ENCODE results near the gene SGK1. TPM values are rescaled to one million over a fixed set of nuclear protein-coding genes. Genes with fewer than 3 reads are reported as not detected.

The SGK1 gene
- total RNA-seq, 2 experiments from 2014 or later = 39.7 to 41.0 TPM

- peak overlapping the region; percentile 85 for H3K27ac Mint-ChIP-seq
- intact Hi-C loops (cut with micrococcal nuclease) = loop anchor here (5.0 to 10.0 kb wide), 2 partner anchors 346 to 1008 kb away; partner anchors contain the start of gene MYB
- peak overlapping the region; percentile 98 for H3K4me3 Mint-ChIP-seq
- no peak for DNase-seq
- peaks cover 46% of the 10 kb centered on the region for H3K4me1 Mint-ChIP-seq (ENCODE audit: low read depth)
- CTCF ChIA-PET = interaction anchor here (5.3 kb wide), 1 partner anchor 464 kb away, joined by 63 read pairs; no protein-coding TSS in a partner anchor
- no peaks in the 10 kb centered on the region for H3K27me3 Mint-ChIP-seq
- peaks cover 33% of the 10 kb centered on the region for H3K36me3 Mint-ChIP-seq
- POLR2A ChIA-PET = interaction anchor here (0.7 to 1.3 kb wide), 3 partner anchors 205 to 462 kb away, joined by 3 read pairs; no protein-coding TSS in a partner anchor
- no peaks in the 10 kb centered on the region for H3K9me3 Mint-ChIP-seq
Measured at GRCh38 chr6:134176264-134176975, 141.5 kb downstream of the SGK1 start.

- Mint-ChIP-seq H3K27ac (peak overlapping the region; percentile 85), H3K4me1 (ENCODE audit: low read depth) (peaks cover 53% of the 10 kb centered on the region), H3K9me3 (no peaks in the 10 kb centered on the region), H3K27me3 (no peaks in the 10 kb centered on the region), H3K36me3 (peaks cover 40% of the 10 kb centered on the region), H3K4me3 (peak overlapping the region; percentile 98)
- POLR2A ChIA-PET = interaction anchor here (1.1 to 1.3 kb wide), 2 partner anchors 206 to 463 kb away, joined by 3 read pairs; no protein-coding TSS in a partner anchor
- peak; percentile 68 for DNase-seq
- intact Hi-C loops (cut with micrococcal nuclease) = loop anchor here (2.0 to 10.0 kb wide), 5 partner anchors 141 to 1009 kb away; partner anchors contain the start of gene MYB
- CTCF ChIA-PET = interaction anchor here (5.3 kb wide), 1 partner anchor 465 kb away, joined by 63 read pairs; no protein-coding TSS in a partner anchor
Measured at GRCh38 chr6:134175532-134176263, 142.2 kb downstream of the SGK1 start.

- CTCF ChIA-PET = interaction anchor here (1.4 to 1.8 kb wide), 7 partner anchors 51 to 765 kb away, joined by 3 to 78 read pairs (median 8); no protein-coding TSS in a partner anchor
- Mint-ChIP-seq H3K9me3 (no peaks in the 10 kb centered on the region), H3K27me3 (no peaks in the 10 kb centered on the region), H3K27ac (peak overlapping the region; percentile 94), H3K4me3 (peak overlapping the region; percentile 98), H3K4me1 (ENCODE audit: low read depth) (peaks cover 61% of the 10 kb centered on the region), H3K36me3 (peaks cover 46% of the 10 kb centered on the region)
- intact Hi-C loops (cut with micrococcal nuclease) = loop anchor here (1.0 to 10.0 kb wide), 15 partner anchors 72 to 1262 kb away; partner anchors contain the start of genes MYB and TBPL1
- POLR2A ChIA-PET = interaction anchor here (0.5 to 1.5 kb wide), 7 partner anchors 75 to 766 kb away, joined by 3 to 7 read pairs (median 4); no protein-coding TSS in a partner anchor
- DNase-seq = peak; percentile 94
Measured at GRCh38 chr6:134174672-134175531, 143.0 kb downstream of the SGK1 start.

- CTCF ChIA-PET = interaction anchor here (0.6 to 1.8 kb wide), 20 partner anchors 9 to 766 kb away, joined by 3 to 78 read pairs (median 4); no protein-coding TSS in a partner anchor
Measured at GRCh38 chr6:134173936-134174671, 143.8 kb downstream of the SGK1 start.

GRCh38 chr6:134173366-134173725, 144.6 kb downstream of the SGK1 start:
- peak overlapping the region; percentile 98 for H3K4me3 Mint-ChIP-seq
- no peak for DNase-seq
- H3K27me3 Mint-ChIP-seq = no peaks in the 10 kb centered on the region
- intact Hi-C loops (cut with micrococcal nuclease) = loop anchor here (5.0 to 10.0 kb wide), 2 partner anchors 1011 to 1264 kb away; partner anchors contain the start of gene MYB
- no peaks in the 10 kb centered on the region for H3K9me3 Mint-ChIP-seq
- H3K27ac Mint-ChIP-seq = peak overlapping the region; percentile 94
- POLR2A ChIA-PET = interaction anchor here (1.1 to 1.5 kb wide), 5 partner anchors 76 to 467 kb away, joined by 3 to 7 read pairs (median 4); no protein-coding TSS in a partner anchor
- peaks cover 64% of the 10 kb centered on the region for H3K4me1 Mint-ChIP-seq (ENCODE audit: low read depth)
- CTCF ChIA-PET = interaction anchor here (0.6 to 1.8 kb wide), 18 partner anchors 8 to 767 kb away, joined by 3 to 78 read pairs (median 4); no protein-coding TSS in a partner anchor
- H3K36me3 Mint-ChIP-seq = peaks cover 52% of the 10 kb centered on the region

More at GRCh38 chr6:134173936-134174671, 143.8 kb downstream of the SGK1 start:
- intact Hi-C loops (cut with micrococcal nuclease) = loop anchor here (1.0 to 10.0 kb wide), 14 partner anchors 73 to 1263 kb away; partner anchors contain the start of genes MYB and TBPL1
- H3K36me3 Mint-ChIP-seq = peaks cover 50% of the 10 kb centered on the region
- peak; percentile 90 for DNase-seq
- no peaks in the 10 kb centered on the region for H3K27me3 Mint-ChIP-seq
- H3K4me1 Mint-ChIP-seq (ENCODE audit: low read depth) = peaks cover 64% of the 10 kb centered on the region
- peak overlapping the region; percentile 94 for H3K27ac Mint-ChIP-seq
- POLR2A ChIA-PET = interaction anchor here (0.5 to 1.5 kb wide), 7 partner anchors 75 to 767 kb away, joined by 3 to 7 read pairs (median 4); no protein-coding TSS in a partner anchor
- no peaks in the 10 kb centered on the region for H3K9me3 Mint-ChIP-seq
- peak overlapping the region; percentile 98 for H3K4me3 Mint-ChIP-seq

- ChIA-PET CTCF (interaction anchor here (1.2 to 3.4 kb wide), 4 partner anchors 16 to 652 kb away, joined by 3 to 19 read pairs (median 8); no protein-coding TSS in a partner anchor), POLR2A (no interaction called here)
- peaks cover 55% of the 10 kb centered on the region for H3K36me3 Mint-ChIP-seq
- DNase-seq = no peak
- peaks cover 61% of the 10 kb centered on the region for H3K4me1 Mint-ChIP-seq (ENCODE audit: low read depth)
- H3K27me3 Mint-ChIP-seq = no peaks in the 10 kb centered on the region
- no peaks in the 10 kb centered on the region for H3K9me3 Mint-ChIP-seq
- H3K4me3 Mint-ChIP-seq = peak overlapping the region; percentile 98
- peak overlapping the region; percentile 21 for H3K27ac Mint-ChIP-seq
- intact Hi-C loops (cut with micrococcal nuclease) = loop anchor here (5.0 to 10.0 kb wide), 2 partner anchors 1012 to 1264 kb away; partner anchors contain the start of gene MYB
Measured at GRCh38 chr6:134172706-134173365, 145.1 kb downstream of the SGK1 start.

GRCh38 chr6:134172020-134172705, 145.7 kb downstream of the SGK1 start:
- DNase-seq = no peak
- ChIA-PET CTCF (interaction anchor here (0.6 to 3.4 kb wide), 8 partner anchors 16 to 710 kb away, joined by 3 to 19 read pairs (median 3); no protein-coding TSS in a partner anchor), POLR2A (no interaction called here)
- intact Hi-C loops (cut with micrococcal nuclease) = loop anchor here (5.0 to 10.0 kb wide), 2 partner anchors 1013 to 1265 kb away; partner anchors contain the start of gene MYB
- Mint-ChIP-seq H3K27ac (peak overlapping the region; percentile 21), H3K27me3 (no peaks in the 10 kb centered on the region), H3K4me3 (peak overlapping the region; percentile 98), H3K9me3 (no peaks in the 10 kb centered on the region), H3K4me1 (ENCODE audit: low read depth) (peaks cover 55% of the 10 kb centered on the region), H3K36me3 (peaks cover 58% of the 10 kb centered on the region)

- CTCF ChIA-PET = interaction anchor here (0.6 to 3.4 kb wide), 7 partner anchors 15 to 711 kb away, joined by 3 to 19 read pairs (median 3); no protein-coding TSS in a partner anchor
- peaks cover 51% of the 10 kb centered on the region for H3K4me1 Mint-ChIP-seq (ENCODE audit: low read depth)
- DNase-seq = no peak
- peaks cover 58% of the 10 kb centered on the region for H3K36me3 Mint-ChIP-seq
- POLR2A ChIA-PET = no interaction called here
- no peak overlapping the region for H3K4me3 Mint-ChIP-seq
- no peak overlapping the region for H3K27ac Mint-ChIP-seq
- H3K9me3 Mint-ChIP-seq = no peaks in the 10 kb centered on the region
- intact Hi-C loops (cut with micrococcal nuclease) = loop anchor here (5.0 to 10.0 kb wide), 2 partner anchors 1013 to 1266 kb away; partner anchors contain the start of gene MYB
- H3K27me3 Mint-ChIP-seq = no peaks in the 10 kb centered on the region
Measured at GRCh38 chr6:134171517-134171916, 146.4 kb downstream of the SGK1 start.

GRCh38 chr6:134170844-134171243, 147.1 kb downstream of the SGK1 start:
- no peaks in the 10 kb centered on the region for H3K27me3 Mint-ChIP-seq
- no peaks in the 10 kb centered on the region for H3K9me3 Mint-ChIP-seq
- CTCF ChIA-PET = interaction anchor here (1.1 to 3.4 kb wide), 5 partner anchors 14 to 712 kb away, joined by 3 to 19 read pairs (median 8); no protein-coding TSS in a partner anchor
- H3K36me3 Mint-ChIP-seq = peaks cover 55% of the 10 kb centered on the region
- intact Hi-C loops (cut with micrococcal nuclease) = loop anchor here (5.0 to 10.0 kb wide), 2 partner anchors 1014 to 1266 kb away; partner anchors contain the start of gene MYB
- no peak overlapping the region for H3K4me3 Mint-ChIP-seq
- no peak for DNase-seq
- no peak overlapping the region for H3K27ac Mint-ChIP-seq
- peaks cover 47% of the 10 kb centered on the region for H3K4me1 Mint-ChIP-seq (ENCODE audit: low read depth)
- POLR2A ChIA-PET = no interaction called here

Data from activated CD4-positive, alpha-beta memory T cell treated with anti-CD3 and anti-CD28 coated beads for 36 hours (primary cell).